Left ventricle myocardium inferior (tissue), 1 donor: ENCODE measurements around the gene PLPP4. TPM values are rescaled to one million over a fixed set of nuclear protein-coding genes. Genes with fewer than 3 reads are reported as not detected.

Experiments used
- DNase-seq: peaks from one replicate; pipeline ENCODE4 v3.0.0-alpha.2; 2020
- H3K27ac ChIP-seq: fragments of 200-600 bp; replicated peaks from 2 replicates; pipeline ENCODE4 v1.8.0; 2021
- H3K27me3 ChIP-seq: fragments of 200-600 bp; 2 replicates; pipeline ENCODE4 v1.8.0; 2021; ENCODE audit warnings: low read depth
- H3K36me3 ChIP-seq: fragments of 200-600 bp; 2 replicates; pipeline ENCODE4 v1.8.0; 2021
- H3K4me1 ChIP-seq: fragments of 200-600 bp; 2 replicates; pipeline ENCODE4 v1.8.0; 2021
- H3K4me3 ChIP-seq: fragments of 200-600 bp; 2 replicates; pipeline ENCODE4 v1.8.0; 2021; ENCODE audit warnings: mild to moderate bottlenecking, moderate library complexity
- H3K9me3 ChIP-seq: fragments of 200-600 bp; replicated peaks from 2 replicates; pipeline ENCODE4 v1.8.0; 2021
- intact Hi-C: fragments of 100-400 bp; cut with micrococcal nuclease; formaldehyde crosslinking; loops from one replicate; pipeline ENCODE4 v1.11.0; 2022
- total RNA-seq: library from RNA; stranded (reverse); fragmentation: NEBNext Ultra II Directional; extraction: Animal tissue kit (Norgen Biotek cat#: 25700); gene quantifications from one replicate; pipeline ENCODE4 v1.2.1, GENCODE V29; 2021
- TF ChIP-seq, protein P1 (sequence below): fragments of 200-600 bp; IDR thresholded peaks from 2 replicates; pipeline ENCODE4 v1.8.0; 2021; ENCODE audit warnings: antibody characterized with exemption, mild to moderate bottlenecking, borderline replicate concordance
- donor health status: DM: no; HTN: yes; CAD: no; lungs with severe emphysema.

Gene PLPP4
- total RNA-seq, 1 donor from 2014 or later = not detected

DNA sequence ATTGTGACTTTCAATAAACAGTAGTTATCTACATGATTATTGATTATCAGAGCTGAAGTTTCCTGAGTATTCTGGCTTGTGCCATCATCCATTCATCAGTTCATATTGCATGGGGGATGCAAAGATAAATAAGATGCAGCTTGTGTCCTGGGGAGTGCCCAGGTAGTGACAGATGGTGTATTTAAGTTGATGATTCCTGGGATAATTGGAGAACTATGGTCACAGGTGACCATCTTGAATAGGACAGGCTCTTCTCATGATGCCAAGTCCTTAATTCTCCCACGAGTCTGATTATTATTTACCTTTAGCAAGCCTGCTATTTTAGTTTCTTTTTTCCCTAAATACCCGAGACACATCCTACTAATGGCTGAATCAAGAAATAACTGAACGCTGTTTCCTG is 64.9 kb downstream of the PLPP4 start:
- Histone ChIP-seq H3K9me3 (no peaks in the 10 kb centered on the region), H3K4me3 (no peak overlapping the region), H3K36me3 (no peaks in the 10 kb centered on the region), H3K4me1 (no peaks in the 10 kb centered on the region), H3K27me3 (peaks cover 6% of the 10 kb centered on the region), H3K27ac (no peak overlapping the region)
- no peak for DNase-seq
- intact Hi-C loops = no loop called here
- TF ChIP-seq, protein P1, sequence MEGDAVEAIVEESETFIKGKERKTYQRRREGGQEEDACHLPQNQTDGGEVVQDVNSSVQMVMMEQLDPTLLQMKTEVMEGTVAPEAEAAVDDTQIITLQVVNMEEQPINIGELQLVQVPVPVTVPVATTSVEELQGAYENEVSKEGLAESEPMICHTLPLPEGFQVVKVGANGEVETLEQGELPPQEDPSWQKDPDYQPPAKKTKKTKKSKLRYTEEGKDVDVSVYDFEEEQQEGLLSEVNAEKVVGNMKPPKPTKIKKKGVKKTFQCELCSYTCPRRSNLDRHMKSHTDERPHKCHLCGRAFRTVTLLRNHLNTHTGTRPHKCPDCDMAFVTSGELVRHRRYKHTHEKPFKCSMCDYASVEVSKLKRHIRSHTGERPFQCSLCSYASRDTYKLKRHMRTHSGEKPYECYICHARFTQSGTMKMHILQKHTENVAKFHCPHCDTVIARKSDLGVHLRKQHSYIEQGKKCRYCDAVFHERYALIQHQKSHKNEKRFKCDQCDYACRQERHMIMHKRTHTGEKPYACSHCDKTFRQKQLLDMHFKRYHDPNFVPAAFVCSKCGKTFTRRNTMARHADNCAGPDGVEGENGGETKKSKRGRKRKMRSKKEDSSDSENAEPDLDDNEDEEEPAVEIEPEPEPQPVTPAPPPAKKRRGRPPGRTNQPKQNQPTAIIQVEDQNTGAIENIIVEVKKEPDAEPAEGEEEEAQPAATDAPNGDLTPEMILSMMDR = no peak

DNA sequence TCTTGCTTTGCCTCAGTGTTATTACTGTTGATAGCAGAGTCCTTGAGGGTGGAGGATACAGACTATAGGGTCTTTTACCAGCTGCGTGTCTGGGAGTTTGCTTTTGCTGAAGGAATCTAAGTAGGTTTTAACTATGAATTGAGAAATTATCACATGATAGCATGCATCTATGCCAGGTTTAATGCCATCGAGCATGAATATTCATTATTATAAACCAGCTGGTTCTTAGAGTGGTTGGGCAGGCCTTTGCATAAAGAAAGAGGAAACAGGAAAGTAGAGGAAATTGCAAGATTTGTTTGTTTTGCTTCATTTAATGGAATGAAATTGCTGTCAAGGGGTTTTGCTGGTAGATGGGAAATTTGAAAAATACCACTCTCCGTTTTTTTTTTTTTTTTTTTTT is 70.7 kb downstream of the PLPP4 start:
- no peak for DNase-seq
- H3K36me3 ChIP-seq = no peaks in the 10 kb centered on the region
- H3K27me3 ChIP-seq = no peaks in the 10 kb centered on the region
- intact Hi-C loops = no loop called here
- H3K4me3 ChIP-seq = no peak overlapping the region
- TF ChIP-seq, protein P1 = no peak
- H3K27ac ChIP-seq = no peak overlapping the region
- no peaks in the 10 kb centered on the region for H3K4me1 ChIP-seq
- no peaks in the 10 kb centered on the region for H3K9me3 ChIP-seq

DNA sequence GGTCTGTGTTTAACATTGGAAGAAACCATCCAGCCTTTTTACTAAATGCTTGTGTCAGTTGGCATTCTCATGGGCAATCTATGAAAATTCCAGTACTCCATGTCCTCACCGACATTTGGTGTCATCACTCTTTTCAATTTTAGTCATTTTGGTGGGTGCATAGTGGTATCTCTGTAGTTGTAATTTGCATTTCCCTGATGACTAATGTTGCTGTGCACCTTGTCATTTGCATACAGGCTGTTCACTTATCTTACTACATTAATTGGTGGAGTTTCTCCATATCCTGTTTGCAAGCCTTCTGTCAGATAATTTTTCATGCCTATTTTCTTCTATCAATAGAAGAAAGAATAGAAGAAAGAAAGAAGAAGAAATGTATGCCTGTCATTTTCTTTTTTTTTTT is 73.7 kb downstream of the PLPP4 start:
- no peaks in the 10 kb centered on the region for H3K27me3 ChIP-seq
- peaks cover 17% of the 10 kb centered on the region for H3K9me3 ChIP-seq
- intact Hi-C loops = no loop called here
- DNase-seq = no peak
- no peaks in the 10 kb centered on the region for H3K36me3 ChIP-seq
- H3K4me3 ChIP-seq = no peak overlapping the region
- H3K4me1 ChIP-seq = no peaks in the 10 kb centered on the region
- no peak overlapping the region for H3K27ac ChIP-seq
- TF ChIP-seq, protein P1 = no peak

DNA sequence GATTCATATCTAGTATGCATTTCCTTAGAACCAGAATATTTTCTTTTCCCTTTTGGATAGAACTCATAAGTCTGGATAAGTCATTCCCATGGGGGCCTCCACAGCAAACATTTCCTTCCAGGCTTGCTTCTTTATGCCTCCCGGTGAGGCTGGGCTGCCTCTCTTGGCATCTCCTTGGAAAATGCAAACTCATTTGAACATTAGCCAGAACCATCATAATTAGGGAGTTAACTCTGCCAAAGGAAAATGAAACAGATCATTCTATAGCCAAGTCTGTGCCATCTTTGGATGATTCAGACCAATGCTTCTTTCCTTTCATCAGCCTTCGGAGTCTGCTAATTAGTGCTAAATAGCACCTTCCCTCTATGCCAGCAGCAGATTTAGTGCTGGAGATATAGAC is 81.1 kb downstream of the PLPP4 start:
- Histone ChIP-seq H3K4me3 (no peak overlapping the region), H3K36me3 (no peaks in the 10 kb centered on the region), H3K9me3 (peaks cover 17% of the 10 kb centered on the region), H3K4me1 (no peaks in the 10 kb centered on the region), H3K27ac (no peak overlapping the region), H3K27me3 (no peaks in the 10 kb centered on the region)
- TF ChIP-seq, protein P1 = no peak
- intact Hi-C loops = no loop called here
- DNase-seq = no peak

DNA sequence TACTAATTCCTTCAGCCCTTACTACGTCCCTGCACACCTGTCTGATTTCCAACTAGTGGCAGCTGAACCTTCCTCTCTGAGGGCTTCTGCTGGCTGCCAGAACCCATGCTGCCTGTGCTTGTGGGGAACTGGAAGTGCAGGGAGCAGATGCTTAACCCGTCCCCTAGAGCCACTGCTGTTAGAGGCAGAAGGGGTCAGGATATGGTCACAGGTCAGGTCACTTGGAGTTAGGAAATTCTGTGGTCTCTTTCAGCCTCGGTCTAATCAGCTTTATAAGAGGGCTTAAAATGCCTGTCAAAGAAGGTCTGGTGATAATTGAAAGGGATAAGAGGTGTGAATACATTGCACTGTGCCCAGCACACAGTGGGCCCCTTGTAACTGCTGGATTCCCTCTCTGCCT is 82.0 kb downstream of the PLPP4 start:
- H3K27ac ChIP-seq = no peak overlapping the region
- H3K27me3 ChIP-seq = no peaks in the 10 kb centered on the region
- H3K36me3 ChIP-seq = no peaks in the 10 kb centered on the region
- intact Hi-C loops = no loop called here
- TF ChIP-seq, protein P1 = no peak
- no peaks in the 10 kb centered on the region for H3K4me1 ChIP-seq
- H3K4me3 ChIP-seq = no peak overlapping the region
- DNase-seq = no peak
- peaks cover 13% of the 10 kb centered on the region for H3K9me3 ChIP-seq

DNA sequence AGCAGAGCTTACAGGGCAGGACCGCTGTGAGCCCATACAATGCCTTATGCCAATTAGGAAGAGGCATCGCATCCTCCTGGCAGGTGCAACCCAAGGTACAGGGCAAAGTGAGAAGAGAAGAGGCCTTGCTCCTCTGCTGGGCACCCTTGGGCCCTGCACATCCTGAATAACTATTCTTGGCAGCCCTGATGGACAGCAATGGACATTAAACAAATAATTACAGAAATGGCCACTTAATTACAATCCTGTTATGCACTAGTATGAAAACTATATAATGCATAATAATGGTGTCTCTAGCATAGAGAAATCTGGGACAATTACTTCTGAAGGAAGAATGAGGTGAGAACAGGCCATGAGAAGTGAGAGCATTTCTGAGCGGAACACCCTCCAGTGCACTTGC is 83.5 kb downstream of the PLPP4 start:
- Histone ChIP-seq H3K27me3 (no peaks in the 10 kb centered on the region), H3K36me3 (no peaks in the 10 kb centered on the region), H3K4me1 (no peaks in the 10 kb centered on the region), H3K27ac (no peak overlapping the region), H3K9me3 (no peaks in the 10 kb centered on the region), H3K4me3 (no peak overlapping the region)
- intact Hi-C loops = no loop called here
- TF ChIP-seq, protein P1 = no peak
- DNase-seq = no peak
